HG02642 (cell line): ENCODE data around the gene NANS.
"Not testable (repeated sequence)": the region's sequence is repeated elsewhere in the genome, so short reads cannot be mapped to it uniquely, and the experiment has no call there.

Source experiments
- ATAC-seq: cut with Tn5 transposase; IDR thresholded peaks from one replicate; pipeline ENCODE4 v1.9.1; 2021; ENCODE audit warnings: mild to moderate bottlenecking; ENCODE audit not compliant: unreplicated experiment, poor library complexity

The NANS gene

DNA sequence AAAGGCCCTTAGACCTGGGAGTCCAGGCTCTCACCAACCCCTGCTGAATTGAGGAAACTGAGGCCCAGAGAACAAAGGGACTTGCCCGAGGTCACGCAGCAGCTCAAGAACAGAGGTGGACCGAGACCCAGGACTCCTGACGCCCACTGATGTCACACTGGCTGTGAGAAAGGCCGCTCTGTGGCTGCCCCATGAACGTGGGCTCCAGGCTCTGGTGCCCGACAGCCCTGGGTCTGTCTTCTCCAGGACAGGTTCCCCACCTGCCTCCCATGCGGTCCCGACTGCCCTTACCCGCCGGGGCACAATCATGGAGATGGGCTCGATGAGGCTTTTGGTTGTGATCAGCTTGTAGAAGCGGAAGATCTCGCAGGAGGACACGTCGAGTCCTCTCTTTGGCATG, 71.8 kb downstream of the NANS start:
- no peak for ATAC-seq

DNA sequence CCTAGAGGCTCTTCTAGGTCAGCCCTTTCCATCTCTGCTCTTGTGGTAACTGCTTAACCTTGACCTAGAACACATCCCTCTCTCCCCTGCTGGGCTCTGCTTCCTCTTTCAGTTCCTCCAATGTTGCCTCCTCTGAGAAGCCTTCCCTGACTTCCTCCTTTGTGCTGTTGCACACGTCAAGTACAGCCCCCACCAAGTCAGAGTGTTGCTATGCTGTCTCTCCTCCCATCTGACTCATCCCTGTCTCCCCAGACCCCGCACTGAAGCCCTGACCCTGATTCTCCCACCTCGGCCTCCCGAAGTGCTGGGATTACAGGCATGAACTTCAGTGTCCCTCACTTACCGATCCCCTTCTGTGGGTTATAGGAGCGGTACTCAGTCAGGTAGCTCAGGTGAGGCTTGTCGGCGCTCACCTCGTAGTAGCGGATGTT, 72.9 kb downstream of the NANS start:
- ATAC-seq, result peak; percentile 49

DNA sequence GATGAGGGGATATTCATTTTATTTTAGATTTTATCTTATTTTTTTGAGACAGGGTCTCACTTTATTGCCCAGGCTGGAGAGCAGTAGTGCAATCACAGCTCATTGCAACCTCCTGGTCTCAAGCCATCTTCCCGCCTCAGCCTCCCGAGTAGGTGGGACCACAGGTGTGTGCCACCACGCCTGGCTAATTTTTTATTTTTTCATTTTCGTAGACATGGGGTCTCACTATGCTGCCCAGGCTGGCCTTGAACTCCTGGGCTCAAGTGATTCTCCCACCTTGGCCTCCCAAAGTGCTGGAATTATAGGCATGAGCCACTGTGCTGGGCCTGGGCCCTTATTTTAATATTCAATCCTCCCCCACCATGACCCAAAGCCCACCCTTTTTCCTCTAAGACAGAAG, 73.5 kb downstream of the NANS start:
- not testable (repeated sequence) for ATAC-seq

DNA sequence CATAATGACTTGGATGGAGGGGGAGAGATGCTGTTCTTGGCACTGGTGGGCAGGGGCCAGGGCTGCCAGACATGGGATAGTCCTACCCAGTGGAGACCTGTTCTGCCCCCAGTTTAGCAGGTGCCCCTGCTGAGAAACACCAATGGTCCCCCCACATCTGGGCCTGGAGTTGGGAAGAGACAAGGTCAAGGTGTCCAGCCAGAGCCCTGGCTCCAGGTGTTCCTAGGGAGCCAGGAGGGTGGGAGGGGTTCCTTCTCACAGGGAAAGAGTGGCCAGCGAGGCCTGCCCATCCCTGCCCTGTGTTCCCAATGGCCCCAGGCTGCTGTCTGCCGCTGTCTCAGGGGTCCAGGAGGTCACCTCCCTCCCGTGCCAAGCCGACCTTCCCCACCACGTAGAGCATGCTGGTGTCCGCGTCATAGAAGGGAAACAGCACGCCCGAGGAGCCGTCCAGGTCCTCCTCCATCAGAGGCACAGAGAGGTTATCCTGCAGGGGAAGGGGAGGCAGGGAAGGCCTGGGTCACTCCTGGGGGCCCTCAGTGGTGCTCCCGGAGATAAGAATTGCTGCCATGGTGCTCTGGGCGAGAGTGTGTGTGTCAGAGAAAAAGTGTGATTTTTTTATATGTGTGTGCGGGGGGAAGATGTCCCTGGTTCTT, 74.2 kb downstream of the NANS start:
- ATAC-seq, result no peak

DNA sequence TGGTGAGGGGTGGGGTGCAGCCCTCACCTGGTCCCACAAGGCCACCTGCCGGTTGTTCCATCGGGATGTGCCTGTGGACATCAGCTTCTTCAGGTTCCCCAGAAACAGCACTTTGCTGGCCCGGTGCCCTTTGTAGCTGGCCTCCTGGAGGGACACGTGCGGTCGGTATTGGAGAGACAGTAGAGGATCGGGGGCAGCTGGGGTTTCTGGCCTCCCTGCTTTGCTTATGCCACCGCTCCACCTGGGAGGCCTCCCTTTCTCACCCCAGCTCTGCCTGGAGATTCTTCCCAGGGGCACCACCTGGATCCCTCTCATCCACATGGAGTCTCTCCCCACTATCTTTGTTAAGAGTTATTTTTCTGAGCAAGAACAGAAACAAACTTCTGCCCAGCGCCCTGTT, 75.6 kb downstream of the NANS start:
- no peak for ATAC-seq
